ENCODE measurements around the gene PKD2L1. TPM values are rescaled to one million over a fixed set of nuclear protein-coding genes. Genes with fewer than 3 reads are reported as not detected.

Gene PKD2L1
- total RNA-seq, 2 experiments from 2014 or later: not detected

GRCh38 chr10:100338434-100339036 lies 8.5 kb upstream of the PKD2L1 start:
- no peaks in the 10 kb centered on the region for H3K36me3 Mint-ChIP-seq
- no peak overlapping the region for H3K4me3 Mint-ChIP-seq
- POLR2A ChIA-PET: interaction anchor here (1.1 kb wide), 1 partner anchor 180 kb away, joined by 5 read pairs; no protein-coding TSS in a partner anchor
- H3K4me1 Mint-ChIP-seq: peaks cover 15% of the 10 kb centered on the region
- no peaks in the 10 kb centered on the region for H3K9me3 Mint-ChIP-seq
- H3K27me3 Mint-ChIP-seq: no peaks in the 10 kb centered on the region
- peak overlapping the region; percentile 62 for H3K27ac Mint-ChIP-seq
- ATAC-seq (ENCODE audit: low read depth) (peak; percentile 78), DNase-seq (peak; percentile 84)

- no peaks in the 10 kb centered on the region for H3K9me3 Mint-ChIP-seq
- DNase-seq: no peak
- H3K27me3 Mint-ChIP-seq: peaks cover 11% of the 10 kb centered on the region
- no peak for ATAC-seq (ENCODE audit: low read depth)
- H3K27ac Mint-ChIP-seq: no peak overlapping the region
- no peaks in the 10 kb centered on the region for H3K36me3 Mint-ChIP-seq
- no peak overlapping the region for H3K4me3 Mint-ChIP-seq
- POLR2A ChIA-PET: no interaction called here
- H3K4me1 Mint-ChIP-seq: peaks cover 16% of the 10 kb centered on the region
Observed at GRCh38 chr10:100334762-100335161, 4.7 kb upstream of the PKD2L1 start.

- DNase-seq (no peak), ATAC-seq (ENCODE audit: low read depth) (no peak)
- Mint-ChIP-seq H3K27me3 (peaks cover 14% of the 10 kb centered on the region), H3K36me3 (no peaks in the 10 kb centered on the region), H3K4me1 (peaks cover 13% of the 10 kb centered on the region), H3K9me3 (no peaks in the 10 kb centered on the region), H3K27ac (no peak overlapping the region), H3K4me3 (no peak overlapping the region)
- POLR2A ChIA-PET: no interaction called here
Observed at GRCh38 chr10:100333661-100334440, 3.8 kb upstream of the PKD2L1 start.

- H3K4me1 Mint-ChIP-seq: peaks cover 7% of the 10 kb centered on the region
- POLR2A ChIA-PET: interaction anchor here (0.7 kb wide), 1 partner anchor 143 kb away, joined by 3 read pairs; no protein-coding TSS in a partner anchor
- H3K27ac Mint-ChIP-seq: no peak overlapping the region
Observed at GRCh38 chr10:100333106-100333505, 3.1 kb upstream of the PKD2L1 start.

GRCh38 chr10:100328198-100328597 lies 1.8 kb downstream of the PKD2L1 start:
- H3K36me3 Mint-ChIP-seq: no peaks in the 10 kb centered on the region
- no peak overlapping the region for H3K4me3 Mint-ChIP-seq
- H3K4me1 Mint-ChIP-seq: peaks cover 19% of the 10 kb centered on the region
- no peaks in the 10 kb centered on the region for H3K9me3 Mint-ChIP-seq
- POLR2A ChIA-PET: no interaction called here
- DNase-seq (no peak), ATAC-seq (ENCODE audit: low read depth) (no peak)
- peaks cover 14% of the 10 kb centered on the region for H3K27me3 Mint-ChIP-seq
- no peak overlapping the region for H3K27ac Mint-ChIP-seq

More at GRCh38 chr10:100333106-100333505, 3.1 kb upstream of the PKD2L1 start:
- DNase-seq: no peak
- Mint-ChIP-seq H3K27me3 (peaks cover 14% of the 10 kb centered on the region), H3K9me3 (no peaks in the 10 kb centered on the region), H3K36me3 (no peaks in the 10 kb centered on the region), H3K4me3 (no peak overlapping the region)
- ATAC-seq (ENCODE audit: low read depth): no peak

- H3K4me1 Mint-ChIP-seq: peaks cover 14% of the 10 kb centered on the region
- ATAC-seq (ENCODE audit: low read depth) (no peak), DNase-seq (no peak)
- no peak overlapping the region for H3K27ac Mint-ChIP-seq
- no peaks in the 10 kb centered on the region for H3K9me3 Mint-ChIP-seq
- POLR2A ChIA-PET: no interaction called here
- no peaks in the 10 kb centered on the region for H3K36me3 Mint-ChIP-seq
- no peak overlapping the region for H3K4me3 Mint-ChIP-seq
- peaks cover 16% of the 10 kb centered on the region for H3K27me3 Mint-ChIP-seq
Observed at GRCh38 chr10:100327718-100328009, 2.4 kb downstream of the PKD2L1 start.

GRCh38 chr10:100327007-100327717 lies 2.9 kb downstream of the PKD2L1 start:
- peaks cover 15% of the 10 kb centered on the region for H3K27me3 Mint-ChIP-seq
- no peak for DNase-seq
- H3K36me3 Mint-ChIP-seq: no peaks in the 10 kb centered on the region
- peaks cover 13% of the 10 kb centered on the region for H3K4me1 Mint-ChIP-seq
- ATAC-seq (ENCODE audit: low read depth): peak; percentile 99
- H3K4me3 Mint-ChIP-seq: peak overlapping the region; percentile 45
- no peaks in the 10 kb centered on the region for H3K9me3 Mint-ChIP-seq
- H3K27ac Mint-ChIP-seq: peak overlapping the region; percentile 84
- POLR2A ChIA-PET: interaction anchor here (1.0 kb wide), 1 partner anchor 19 kb away, joined by 3 read pairs; no protein-coding TSS in a partner anchor

- POLR2A ChIA-PET: no interaction called here
- Mint-ChIP-seq H3K4me3 (no peak overlapping the region), H3K27ac (no peak overlapping the region), H3K9me3 (no peaks in the 10 kb centered on the region), H3K4me1 (peaks cover 12% of the 10 kb centered on the region), H3K27me3 (peaks cover 15% of the 10 kb centered on the region), H3K36me3 (no peaks in the 10 kb centered on the region)
- no peak for DNase-seq
- ATAC-seq (ENCODE audit: low read depth): no peak
Observed at GRCh38 chr10:100325158-100325557, 4.9 kb downstream of the PKD2L1 start.

- DNase-seq (no peak), ATAC-seq (ENCODE audit: low read depth) (no peak)
- Mint-ChIP-seq H3K27ac (no peak overlapping the region), H3K4me1 (no peaks in the 10 kb centered on the region), H3K9me3 (no peaks in the 10 kb centered on the region), H3K4me3 (no peak overlapping the region), H3K27me3 (peaks cover 38% of the 10 kb centered on the region), H3K36me3 (no peaks in the 10 kb centered on the region)
- POLR2A ChIA-PET: no interaction called here
Observed at GRCh38 chr10:100319707-100320402, 10.2 kb downstream of the PKD2L1 start.

GRCh38 chr10:100318207-100318606 lies 11.8 kb downstream of the PKD2L1 start:
- Mint-ChIP-seq H3K9me3 (no peaks in the 10 kb centered on the region), H3K4me1 (peaks cover 1% of the 10 kb centered on the region), H3K27me3 (peaks cover 51% of the 10 kb centered on the region), H3K4me3 (no peak overlapping the region), H3K36me3 (no peaks in the 10 kb centered on the region), H3K27ac (no peak overlapping the region)
- no peak for ATAC-seq (ENCODE audit: low read depth)
- POLR2A ChIA-PET: no interaction called here
- no peak for DNase-seq

GRCh38 chr10:100315615-100316014 lies 14.4 kb downstream of the PKD2L1 start:
- Mint-ChIP-seq H3K9me3 (no peaks in the 10 kb centered on the region), H3K4me3 (no peak overlapping the region), H3K27ac (no peak overlapping the region), H3K4me1 (peaks cover 1% of the 10 kb centered on the region), H3K36me3 (no peaks in the 10 kb centered on the region), H3K27me3 (peaks cover 59% of the 10 kb centered on the region)
- ATAC-seq (ENCODE audit: low read depth) (no peak), DNase-seq (no peak)
- POLR2A ChIA-PET: no interaction called here

- Mint-ChIP-seq H3K4me1 (peaks cover 1% of the 10 kb centered on the region), H3K27me3 (peaks cover 63% of the 10 kb centered on the region), H3K4me3 (no peak overlapping the region), H3K27ac (no peak overlapping the region), H3K36me3 (no peaks in the 10 kb centered on the region), H3K9me3 (no peaks in the 10 kb centered on the region)
- ATAC-seq (ENCODE audit: low read depth) (no peak), DNase-seq (no peak)
- POLR2A ChIA-PET: no interaction called here
Observed at GRCh38 chr10:100311298-100311697, 18.7 kb downstream of the PKD2L1 start.

GRCh38 chr10:100307684-100308083 lies 22.3 kb downstream of the PKD2L1 start:
- H3K27me3 Mint-ChIP-seq: peaks cover 66% of the 10 kb centered on the region
- POLR2A ChIA-PET: no interaction called here

More at GRCh38 chr10:100307684-100308083, 22.3 kb downstream of the PKD2L1 start:
- H3K4me1 Mint-ChIP-seq: no peaks in the 10 kb centered on the region
- H3K36me3 Mint-ChIP-seq: no peaks in the 10 kb centered on the region
- H3K27ac Mint-ChIP-seq: no peak overlapping the region
- no peak for ATAC-seq (ENCODE audit: low read depth)
- DNase-seq: no peak
- no peaks in the 10 kb centered on the region for H3K9me3 Mint-ChIP-seq
- no peak overlapping the region for H3K4me3 Mint-ChIP-seq
